GM12891 (cell line): ENCODE results near the gene FUT8.

Experiments used
- POLR2A ChIP-seq: IDR thresholded peaks from 2 replicates; pipeline ENCODE4 v1.6.1; 2011; ENCODE audit warnings: low read depth, low read length, control low read depth
- POLR2AphosphoS5 ChIP-seq: IDR thresholded peaks from 2 replicates; pipeline ENCODE4 v1.6.1; 2011; ENCODE audit warnings: low read depth, low read length, control low read depth

- TF ChIP-seq POLR2A: no peak
- no peak for TF ChIP-seq POLR2AphosphoS5
Observed at GRCh38 chr14:65790172-65790815, 377.8 kb downstream of the FUT8 start.
